Measurements from ENCODE around the gene CACNA1I.
A peak's percentile ranks its signal among the peaks of the same experiment; 100 is the strongest.

The CACNA1I gene

DNA sequence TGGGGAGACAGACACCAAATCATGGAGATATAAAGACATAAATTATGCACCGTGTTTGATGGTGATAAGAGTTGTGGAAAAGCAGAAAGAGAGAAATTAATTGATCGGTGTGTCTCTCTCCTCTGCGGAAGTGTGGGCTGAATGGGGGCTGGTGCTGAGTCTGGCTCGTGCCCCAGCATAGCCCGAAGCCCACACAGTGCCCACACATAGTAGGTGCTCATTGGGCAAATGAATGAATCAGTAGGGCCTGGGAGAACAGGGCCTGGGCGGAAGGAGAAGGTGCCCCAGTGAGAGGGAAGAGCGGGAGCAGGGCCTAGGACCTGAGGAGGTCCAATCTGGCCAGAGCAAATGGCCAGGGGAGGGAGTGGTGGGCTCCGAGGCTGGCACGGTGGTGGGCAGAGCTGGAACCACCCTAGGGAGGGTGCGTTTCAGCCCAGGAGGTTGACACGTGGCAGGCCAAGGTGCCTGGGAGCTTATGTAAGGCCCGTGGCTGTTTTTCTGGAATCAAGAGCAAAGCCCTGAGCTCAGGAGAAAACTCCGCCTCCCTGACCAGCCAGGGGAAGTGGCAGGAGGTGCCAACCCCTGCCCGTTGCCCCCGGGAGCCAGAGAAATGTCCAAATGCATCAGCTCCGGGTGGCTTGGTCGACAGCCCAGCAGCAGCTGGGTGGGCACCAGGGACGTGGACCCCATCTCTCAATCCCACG lies 2.1 kb upstream of the CACNA1I start:
- no peak for DNase-seq (ENCODE audit: low read depth)

DNA sequence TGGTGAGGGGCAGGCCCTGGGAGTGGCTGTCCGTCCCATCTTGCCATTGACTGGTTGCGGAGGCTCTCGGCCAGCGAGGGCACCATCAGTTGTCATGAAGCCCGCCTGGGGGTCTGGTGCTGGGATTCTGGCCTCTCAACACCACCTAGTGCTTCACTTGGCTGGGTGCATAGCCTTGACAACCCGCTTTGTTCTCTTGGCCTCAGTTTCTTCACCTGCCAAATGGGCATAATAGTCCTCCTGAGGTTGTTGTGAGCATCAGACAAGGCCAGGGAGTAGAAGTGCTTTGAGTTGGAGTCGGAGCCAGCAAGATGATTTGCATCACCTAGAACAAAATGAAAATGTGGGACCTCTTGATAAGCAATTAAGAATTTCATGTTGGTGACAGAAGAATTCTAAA lies 1.5 kb upstream of the CACNA1I start:
- no peak for DNase-seq (ENCODE audit: low read depth)

DNA sequence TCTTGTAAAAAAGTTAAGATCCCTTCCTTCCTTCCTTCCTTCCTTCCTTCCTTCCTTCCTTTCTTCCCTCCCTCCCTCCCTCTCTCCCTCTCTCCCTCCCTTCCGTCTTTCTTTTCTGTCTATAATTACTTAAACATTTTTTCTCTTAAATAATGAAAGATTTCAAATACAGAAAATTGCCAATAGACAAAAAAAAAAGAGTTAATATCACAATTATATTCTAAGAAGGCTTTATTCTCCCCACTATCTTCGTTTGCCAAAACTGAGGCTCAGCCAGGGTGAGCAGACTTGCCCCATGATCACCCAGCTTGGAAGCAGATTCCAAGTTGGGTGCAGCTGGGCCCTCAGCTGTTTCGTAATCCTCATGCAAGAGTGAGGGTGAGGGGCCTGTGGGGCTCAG lies 327 bp upstream of the CACNA1I start:
- no peak for DNase-seq (ENCODE audit: low read depth)

DNA sequence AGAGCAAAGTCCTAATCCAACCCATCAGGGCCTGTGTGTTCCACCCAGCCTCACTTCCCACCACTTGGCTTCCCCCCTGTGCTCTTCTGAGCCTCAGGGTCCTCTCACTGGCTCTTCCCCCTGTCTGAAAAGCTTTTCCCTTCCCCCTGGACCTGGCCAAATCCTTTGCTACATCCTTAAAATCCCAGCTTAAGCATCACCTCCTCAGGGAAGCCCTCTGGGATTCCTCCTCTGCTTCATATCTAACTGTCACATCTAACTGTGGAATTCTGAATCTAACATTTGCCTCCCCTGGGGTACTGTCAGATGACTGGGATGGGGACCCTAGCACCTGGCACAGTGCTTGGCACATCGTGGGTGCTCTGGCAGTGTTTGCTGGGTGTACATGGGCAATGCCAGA lies 985 bp downstream of the CACNA1I start:
- DNase-seq (ENCODE audit: low read depth) = no peak

DNA sequence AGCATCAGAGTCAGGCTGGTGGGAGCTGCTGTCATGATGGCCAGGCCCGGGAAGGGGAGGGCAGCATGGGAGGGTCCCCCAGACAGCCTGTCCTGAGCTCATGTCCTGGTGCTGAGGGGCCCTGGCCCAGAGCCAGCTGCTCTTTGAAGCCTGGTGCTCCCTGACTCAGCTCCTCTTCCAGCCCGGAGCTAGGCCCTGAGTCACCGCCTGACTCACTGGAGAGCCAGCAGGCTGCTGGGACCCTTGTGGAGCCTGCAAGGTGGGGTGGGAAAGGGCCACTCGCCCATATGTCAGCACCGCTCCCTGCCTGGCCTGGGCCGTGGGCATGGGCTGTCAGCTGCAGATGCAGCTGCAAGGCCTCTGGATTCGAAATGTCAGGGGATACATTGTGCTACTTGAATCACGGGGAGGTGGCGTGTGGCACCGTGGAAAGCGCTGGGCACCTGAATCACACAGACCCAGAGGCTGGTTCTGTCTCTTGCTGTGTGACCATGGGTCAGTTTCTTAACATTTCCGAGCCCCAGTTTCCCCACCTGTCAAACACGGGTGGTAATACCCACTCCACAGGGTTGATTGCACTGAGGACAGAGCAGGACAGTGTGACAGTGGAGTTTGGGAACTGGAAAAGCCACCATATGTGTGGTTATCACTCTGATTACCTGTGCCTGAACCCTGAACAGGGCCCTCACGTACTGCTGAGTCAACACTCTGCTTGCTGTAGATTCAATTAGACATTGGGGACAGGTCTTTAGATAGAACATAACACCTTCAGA lies 4.4 kb downstream of the CACNA1I start:
- DNase-seq (ENCODE audit: low read depth) = peak; percentile 61

DNA sequence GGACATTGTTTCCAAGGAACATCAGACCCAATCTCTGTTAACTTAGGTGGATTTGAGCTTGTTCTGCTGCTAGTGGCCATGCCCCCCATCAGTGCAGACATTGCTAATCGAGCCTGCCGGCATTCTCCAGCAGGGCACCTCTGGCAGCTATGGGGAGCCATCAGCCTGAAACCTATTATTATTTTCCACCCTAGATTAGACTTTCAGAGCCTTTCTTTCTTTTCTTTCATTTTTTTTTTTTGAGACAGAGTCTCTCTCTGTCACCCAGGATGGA lies 4.9 kb downstream of the CACNA1I start:
- DNase-seq (ENCODE audit: low read depth) = no peak

DNA sequence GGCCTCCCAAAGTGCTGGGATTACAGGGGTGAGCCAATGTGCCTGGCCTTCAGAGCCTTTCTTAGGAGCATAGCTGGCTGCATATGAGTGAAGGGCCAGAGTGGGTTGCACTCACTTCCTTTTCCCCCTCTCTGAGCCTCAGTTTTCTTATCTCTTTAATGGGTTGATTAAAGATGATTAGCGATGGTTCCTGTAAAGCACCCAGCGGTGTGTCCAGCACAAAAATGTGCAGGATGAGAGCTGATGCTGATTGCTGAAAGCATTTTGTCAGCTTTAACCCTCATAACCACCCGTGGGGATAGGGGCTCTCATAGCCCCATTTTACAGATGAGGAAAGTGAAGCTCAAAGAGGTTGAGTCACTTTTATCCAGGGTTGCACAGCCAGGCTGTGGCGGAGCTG lies 5.5 kb downstream of the CACNA1I start:
- no peak for DNase-seq (ENCODE audit: low read depth)

DNA sequence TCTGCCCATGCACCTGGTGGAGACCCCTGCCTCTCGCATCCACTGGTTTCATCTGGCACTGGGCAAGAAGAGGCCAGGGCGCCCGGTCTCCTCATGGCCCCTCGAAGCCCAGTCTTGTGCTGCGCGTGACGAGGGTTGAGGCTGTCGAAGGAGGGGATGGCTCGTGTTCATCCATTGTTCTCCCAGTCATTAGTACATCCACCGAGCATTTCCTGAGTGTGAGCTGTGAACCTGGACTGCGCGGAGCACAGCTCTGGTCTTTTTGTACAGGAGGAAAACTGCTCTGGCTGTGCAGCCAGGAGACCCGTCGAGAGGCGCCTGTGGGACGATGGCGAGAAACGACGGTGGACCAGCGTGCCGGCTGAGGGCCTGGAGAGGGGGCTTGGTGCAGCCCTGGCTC lies 6.8 kb downstream of the CACNA1I start:
- no peak for DNase-seq (ENCODE audit: low read depth)

DNA sequence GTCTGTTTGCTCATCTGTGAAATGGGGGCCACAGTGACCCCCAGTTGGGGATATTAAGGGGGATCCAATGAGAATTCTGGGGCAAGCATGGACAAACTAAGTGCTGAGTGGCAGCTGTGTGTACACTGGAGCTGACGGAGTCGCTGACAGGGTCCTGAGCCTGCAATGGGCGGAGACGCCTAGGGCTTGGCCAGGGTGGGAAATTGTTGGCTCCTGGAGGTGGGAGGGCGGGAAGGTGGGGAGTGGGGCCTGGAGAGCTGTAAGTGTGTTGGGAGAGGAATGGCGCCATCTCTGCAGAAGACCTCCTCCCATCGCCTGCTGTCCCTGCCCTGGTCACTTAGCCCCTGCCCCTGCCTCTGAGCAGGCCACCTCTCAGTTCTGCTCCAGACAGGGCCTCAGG lies 7.3 kb downstream of the CACNA1I start:
- no peak for DNase-seq (ENCODE audit: low read depth)

DNA sequence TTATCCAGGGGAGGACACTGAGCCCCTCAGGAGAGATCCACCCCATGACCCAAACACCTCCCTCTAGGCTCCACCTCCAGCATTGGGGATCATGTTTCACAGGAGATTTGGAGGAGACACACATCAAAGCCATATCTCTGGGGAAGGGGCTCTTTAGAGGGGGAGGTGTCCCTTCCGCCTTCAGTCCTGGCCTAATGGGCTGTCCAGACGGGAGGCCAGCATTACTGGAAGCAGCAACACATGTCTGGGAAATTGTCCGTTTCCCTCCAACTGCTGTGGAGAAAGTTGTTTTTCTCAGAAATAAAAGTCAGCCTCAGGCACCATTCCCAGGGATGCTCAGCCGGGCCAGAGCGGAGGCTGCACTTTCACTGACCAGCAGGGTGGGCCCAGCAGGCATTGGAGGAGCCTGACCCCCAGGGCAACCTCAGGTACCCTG lies 9.5 kb downstream of the CACNA1I start:
- no peak for DNase-seq (ENCODE audit: low read depth)

DNA sequence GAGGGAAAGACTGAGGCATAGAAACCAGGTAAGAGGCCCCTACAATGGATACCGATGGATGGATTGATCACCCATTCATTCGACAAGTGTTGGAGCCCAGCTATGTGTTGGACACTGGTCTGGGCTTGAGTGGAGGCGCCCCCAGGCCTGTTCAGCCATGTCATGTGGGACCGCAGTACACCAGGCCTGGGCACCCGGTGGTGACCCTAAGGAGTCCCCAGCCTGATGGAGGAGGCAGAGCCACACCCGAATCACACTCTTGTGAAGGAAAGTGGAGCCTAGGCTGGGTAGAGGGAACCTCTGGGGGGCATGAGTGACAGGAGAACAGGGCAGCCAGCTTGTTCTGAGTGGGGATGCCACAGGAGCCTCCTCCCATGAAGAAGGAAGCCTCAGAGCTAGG lies 10.2 kb downstream of the CACNA1I start:
- no peak for DNase-seq (ENCODE audit: low read depth)

DNA sequence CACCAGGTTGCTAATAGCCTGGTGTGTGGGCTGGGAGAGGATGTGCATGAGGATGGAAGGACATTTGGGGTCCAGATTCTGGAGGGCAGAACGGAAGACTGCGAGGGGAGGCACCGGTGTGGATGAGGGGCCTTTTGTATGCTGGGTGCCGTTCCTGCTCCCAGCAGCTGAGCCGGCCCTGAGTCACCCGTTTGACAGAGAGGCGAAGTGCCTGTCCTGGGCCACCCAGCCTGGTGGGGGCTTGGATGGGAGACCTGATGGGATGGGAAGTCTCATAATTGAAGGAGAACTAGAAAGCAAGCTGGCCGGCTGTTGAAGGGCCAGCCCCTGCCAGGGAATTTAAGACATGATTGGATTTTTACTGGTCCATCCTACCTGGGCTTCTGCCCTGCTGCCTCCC lies 10.8 kb downstream of the CACNA1I start:
- no peak for DNase-seq (ENCODE audit: low read depth)

DNA sequence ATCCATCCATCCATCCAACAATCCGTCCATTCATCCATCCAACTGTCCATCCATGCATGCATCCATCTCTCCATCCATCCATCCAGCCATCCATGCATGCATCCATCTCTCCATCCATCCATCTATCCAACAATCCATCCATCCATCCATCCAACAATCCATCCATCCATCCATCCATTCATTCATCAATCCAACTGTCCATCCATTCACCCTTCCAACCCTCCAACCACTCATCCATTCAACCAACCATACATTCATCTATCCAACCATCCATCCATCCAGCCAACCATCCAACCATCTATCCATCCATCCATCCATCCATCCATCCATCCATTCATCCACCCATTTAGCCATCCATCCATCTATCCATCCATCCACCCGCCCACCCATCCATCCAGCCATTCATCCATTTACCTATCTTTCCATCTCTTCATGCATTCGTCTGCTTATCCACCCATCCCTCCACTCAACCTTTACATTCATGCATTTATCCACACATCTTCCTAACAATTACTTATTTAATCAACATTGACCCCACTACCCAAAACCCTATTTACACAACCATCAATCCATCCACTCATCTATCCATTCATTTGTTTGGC lies 12.6 kb downstream of the CACNA1I start:
- no peak for DNase-seq (ENCODE audit: low read depth)

DNA sequence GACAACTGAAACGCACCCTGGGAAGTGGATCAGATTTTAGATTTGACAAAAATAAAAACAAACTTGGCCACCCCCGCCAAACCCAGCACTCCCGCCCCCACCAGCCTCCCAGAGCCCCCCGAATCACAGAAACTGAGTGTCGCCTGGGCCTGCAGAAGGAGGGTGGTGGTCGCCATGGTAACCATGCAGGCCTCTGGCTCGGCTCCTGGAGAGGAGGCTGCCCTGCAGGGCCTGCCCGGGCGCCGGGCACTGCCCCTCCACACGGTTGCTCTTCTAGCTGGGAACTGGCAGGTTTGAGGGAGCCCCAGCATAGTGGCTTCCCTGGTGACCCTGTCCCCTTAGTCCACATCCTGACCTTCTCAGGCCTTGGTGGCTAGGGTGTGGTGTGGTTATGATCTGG lies 19.3 kb downstream of the CACNA1I start:
- no peak for DNase-seq (ENCODE audit: low read depth)

DNA sequence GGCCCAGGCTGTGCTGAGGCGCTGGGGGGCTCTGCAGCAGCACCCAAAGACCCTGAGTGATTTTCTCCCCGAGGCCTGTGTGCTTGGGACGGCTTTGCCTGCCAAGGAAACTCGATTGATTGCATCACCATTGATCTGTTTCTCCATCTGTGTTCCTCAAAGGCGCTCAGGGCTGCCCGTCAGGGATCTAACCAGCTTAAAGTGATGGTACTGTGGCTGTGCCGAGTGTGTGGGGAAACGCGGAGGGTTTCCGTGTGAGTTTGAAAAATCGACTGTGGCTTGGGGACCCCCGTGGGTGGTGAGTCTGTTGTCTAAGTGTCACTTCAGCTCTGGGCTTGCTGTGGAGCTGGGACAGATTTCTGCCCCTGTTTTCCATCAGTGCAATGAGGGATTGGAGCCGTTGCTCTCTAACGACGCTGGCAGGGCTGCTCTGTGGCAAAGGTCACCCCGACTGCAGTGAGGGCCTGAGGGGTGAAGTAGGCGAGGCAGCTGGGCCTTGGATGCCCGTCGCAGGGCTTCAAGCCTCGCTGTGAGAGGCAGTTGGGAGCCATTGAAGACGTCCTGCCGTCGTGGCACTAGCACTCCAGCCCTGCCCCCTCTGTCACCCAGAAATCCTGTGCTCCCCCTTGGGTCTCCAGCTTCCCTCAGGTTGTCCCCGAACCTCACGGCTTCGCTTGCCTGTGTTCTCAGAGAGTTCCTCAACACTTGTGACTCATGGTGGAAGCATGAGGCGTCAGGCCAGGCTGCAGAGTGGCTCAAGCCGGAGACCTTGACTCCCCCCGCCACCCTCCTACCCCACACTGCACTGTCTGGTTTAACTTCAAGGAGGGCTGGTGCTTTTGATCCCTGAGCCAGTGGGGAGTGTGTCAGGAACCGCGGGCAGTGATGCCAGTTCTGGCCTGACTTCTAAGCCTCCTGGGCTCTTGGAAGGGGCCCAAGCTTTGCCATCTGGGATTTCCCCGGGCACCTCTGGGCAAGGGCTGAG lies 21.8 kb downstream of the CACNA1I start:
- DNase-seq (ENCODE audit: low read depth) = peak; percentile 44

DNA sequence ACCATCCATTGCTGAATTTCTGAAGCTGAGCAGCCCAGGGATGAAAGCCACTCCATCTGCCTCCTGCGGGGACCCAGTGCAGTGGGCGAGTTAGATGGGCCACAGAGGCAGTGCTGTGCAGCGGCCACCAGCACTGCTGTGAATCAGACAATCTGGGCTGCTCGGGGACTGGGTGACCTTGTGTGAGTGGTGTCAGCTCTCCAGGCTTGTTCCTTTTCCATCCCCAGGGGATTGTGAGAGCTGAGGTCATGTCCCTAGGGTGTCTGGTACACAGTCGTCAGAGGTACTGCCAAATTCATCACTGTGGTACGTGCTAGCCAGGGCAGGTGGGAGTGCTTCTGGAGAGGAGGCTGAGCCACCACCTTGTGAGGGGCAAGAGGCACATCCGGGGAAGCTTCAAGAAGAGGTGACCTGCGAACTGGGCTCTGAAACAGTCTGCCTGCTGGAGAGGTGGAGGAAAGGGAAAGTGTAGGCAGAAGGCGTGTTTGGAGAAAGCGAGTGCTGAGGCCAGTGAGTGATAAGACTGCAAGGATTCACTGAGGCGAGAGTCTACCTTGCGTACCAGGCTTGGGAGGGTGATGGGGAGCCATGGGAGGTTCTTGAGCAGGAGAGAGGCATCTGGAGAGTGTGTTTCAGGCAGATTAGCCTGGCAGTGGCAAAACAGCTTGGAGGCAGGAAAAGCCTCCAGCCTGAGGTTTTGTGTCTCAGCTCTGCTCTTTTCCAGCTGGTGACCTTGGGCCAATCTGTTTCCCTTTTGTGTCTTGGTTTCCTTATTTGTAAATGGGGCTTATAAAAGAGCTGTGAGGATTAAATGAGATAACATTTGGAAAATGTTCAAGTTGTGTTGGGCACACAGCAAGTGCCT lies 22.7 kb downstream of the CACNA1I start:
- DNase-seq (ENCODE audit: low read depth) = no peak

DNA sequence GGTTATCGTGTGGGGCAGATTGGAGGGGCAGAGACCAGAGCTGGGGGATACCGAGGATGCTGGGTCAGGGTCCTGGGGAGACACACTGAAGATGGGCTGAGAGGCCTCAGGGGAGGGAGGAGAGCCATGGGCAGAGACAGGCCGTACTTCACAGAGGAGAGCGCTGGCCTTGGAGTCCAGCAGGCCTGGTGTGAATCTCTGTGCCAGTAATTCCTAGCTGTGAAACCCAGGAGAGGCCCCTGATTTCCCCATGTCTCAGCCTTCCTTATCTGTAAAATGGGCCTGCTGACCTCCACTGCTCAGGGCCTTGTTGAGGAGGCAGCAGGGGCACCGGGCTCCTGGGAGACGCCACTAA lies 23.4 kb downstream of the CACNA1I start:
- no peak for DNase-seq (ENCODE audit: low read depth)

DNA sequence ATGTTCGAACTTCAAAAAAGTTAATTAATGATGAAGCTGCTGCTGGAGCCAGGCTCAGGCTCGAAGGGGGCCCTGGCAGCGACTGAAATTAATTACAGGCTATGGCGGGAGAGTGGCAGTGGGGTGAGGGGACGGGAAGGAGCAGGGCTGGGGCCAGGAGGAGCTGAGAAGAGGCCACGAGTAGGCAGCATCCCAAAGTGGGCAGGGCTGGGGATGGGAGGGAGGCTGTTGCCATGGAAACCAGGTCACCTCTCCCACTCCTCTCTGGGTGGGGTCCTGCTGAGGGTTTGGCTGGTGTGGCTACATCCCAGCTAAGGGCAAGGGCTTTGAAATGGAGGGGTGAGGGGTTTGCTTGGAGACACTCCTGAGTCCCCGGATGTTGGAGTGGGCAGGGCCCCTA lies 23.9 kb downstream of the CACNA1I start:
- DNase-seq (ENCODE audit: low read depth) = no peak

DNA sequence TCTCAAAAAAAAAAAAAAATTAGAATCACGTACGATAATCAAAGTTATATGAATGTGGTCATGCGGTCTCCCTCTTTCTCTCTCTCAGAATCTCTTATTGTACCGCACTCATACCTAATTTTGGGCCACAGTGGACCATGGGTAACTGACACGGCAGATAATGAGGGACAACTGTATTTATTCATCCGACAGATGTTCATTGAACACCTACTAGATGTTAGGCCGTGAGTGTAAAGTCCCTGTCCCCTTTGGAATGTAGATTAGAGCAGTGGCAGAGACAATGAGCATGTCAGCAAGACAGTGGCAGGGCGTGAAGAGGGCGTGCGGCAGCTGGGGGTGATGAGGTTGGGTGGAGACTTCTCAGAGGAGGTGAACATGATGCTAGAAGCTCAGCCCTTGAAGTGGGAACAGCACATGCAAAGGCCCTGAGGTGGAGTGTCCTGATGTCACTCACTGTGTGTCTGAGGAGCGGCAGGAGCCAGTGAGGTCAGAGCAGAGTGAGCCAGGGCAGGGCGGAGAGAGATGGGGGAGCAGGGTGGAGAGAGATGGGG lies 25.1 kb downstream of the CACNA1I start:
- no peak for DNase-seq (ENCODE audit: low read depth)

DNA sequence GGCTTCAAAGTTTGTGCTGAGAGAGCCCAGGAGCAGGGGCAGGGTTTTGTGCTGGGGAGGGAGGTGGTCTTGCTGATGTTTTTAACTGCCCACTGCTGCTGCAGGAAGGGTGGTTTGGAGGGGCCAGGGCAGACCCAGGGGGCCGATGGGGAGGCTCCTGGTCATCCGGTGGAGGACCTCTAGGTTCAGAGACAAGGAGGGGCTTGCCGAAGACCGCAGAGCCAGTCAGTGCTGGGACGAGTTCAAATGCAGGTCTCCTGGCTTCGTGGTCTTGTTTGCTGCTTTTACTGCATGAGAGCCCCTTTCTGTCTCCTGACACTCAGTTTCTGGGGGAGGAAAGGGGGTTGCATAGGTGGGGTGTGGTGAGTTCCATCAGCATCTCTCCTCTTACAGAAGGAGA lies 26.0 kb downstream of the CACNA1I start:
- DNase-seq (ENCODE audit: low read depth) = no peak

DNA sequence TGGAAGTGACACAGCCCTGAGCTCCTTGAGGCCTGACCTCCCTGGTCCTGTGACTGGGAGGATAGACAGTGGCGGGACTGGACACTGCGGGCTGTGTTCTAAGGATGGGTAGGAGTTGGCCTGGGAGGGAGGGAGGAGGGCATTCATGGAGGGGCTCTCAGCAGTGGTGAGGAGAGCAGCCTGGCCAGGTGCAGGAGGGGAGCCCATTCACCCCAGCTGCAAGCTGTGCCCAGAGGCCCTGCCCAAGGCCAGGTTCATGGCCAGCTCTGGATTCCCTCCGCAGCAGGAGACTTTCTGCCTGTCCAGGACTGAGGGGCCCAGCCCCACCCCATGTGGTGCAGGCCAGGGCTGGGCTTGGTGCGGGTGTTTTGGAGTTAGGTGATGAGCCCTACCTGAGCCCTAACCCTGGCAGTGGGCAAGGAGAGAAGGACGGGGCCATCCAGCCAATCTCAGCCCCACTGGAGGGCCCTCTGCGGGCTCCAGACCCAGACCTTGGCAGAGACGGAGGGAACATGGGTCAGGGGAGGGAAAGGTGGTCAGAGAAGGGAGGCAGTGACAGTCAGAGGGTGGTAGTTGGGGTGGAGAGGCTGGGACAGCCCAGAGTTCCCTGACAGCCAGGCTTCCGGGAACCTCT lies 26.8 kb downstream of the CACNA1I start:
- no peak for DNase-seq (ENCODE audit: low read depth)
